ENCODE measurements around the gene PHPT1.
"Not testable (repeated sequence)": the region's sequence is repeated elsewhere in the genome, so short reads cannot be mapped to it uniquely, and the experiment has no call there.

The PHPT1 gene

DNA sequence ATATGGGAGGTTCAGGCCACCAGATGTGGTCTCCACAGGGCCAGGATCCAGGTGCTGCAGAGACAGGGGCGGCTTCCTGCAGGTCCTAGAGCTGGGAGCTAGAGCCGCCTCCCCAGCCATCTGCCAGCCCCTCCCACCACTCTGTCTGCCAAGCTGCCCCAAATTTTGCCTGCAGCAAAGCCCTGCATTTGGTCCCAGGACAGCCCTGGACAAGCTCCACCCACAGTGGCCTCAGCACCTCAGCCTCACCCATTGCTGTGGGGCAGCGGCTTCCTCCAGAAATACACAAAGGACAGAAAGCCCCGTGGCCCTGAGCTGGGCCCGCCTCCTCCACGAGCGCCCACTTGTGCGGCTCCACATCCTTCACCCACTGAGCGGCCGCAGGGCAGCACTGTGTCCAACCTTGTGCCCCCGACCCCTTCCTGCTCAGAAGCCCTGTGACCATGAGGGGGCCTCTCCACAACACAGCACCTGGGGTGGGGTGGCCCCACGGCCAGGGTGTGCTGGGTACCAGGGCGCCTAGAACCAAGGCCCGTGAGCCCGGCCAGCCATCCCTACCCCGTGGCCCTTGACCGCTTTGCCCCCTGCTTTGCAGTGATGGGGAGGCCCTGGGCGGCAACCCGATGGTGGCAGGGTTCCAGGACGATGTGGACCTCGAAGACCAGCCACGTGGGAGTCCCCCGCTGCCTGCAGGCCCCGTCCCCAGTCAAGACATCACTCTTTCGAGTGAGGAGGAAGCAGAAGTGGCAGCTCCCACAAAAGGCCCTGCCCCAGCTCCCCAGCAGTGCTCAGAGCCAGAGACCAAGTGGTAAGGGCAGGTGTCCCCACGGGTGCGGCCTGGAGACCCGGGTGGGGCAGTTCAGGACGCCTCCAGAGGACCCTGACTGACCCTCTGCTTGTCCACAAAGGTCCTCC is 10.6 kb upstream of the PHPT1 start:
- DNase-seq, result no peak
- TF ChIP-seq POLR2A (IDR thresholded peaks at IDR 0.05; ENCODE audit: low read length) (no peak), GATA1 (IDR thresholded peaks at IDR 0.05; ENCODE audit: low read depth, low read length) (no peak)

- TF ChIP-seq POLR2A (IDR thresholded peaks at IDR 0.05; ENCODE audit: low read length), result no peak
- no peak for TF ChIP-seq GATA1 (IDR thresholded peaks at IDR 0.05; ENCODE audit: low read depth, low read length)
- DNase-seq, result no peak
These were observed 9.7 kb upstream of the PHPT1 start for GRCh38 chr9:136839229-136840139.

GRCh38 chr9:136840140-136840876 is 8.9 kb upstream of the PHPT1 start:
- no peak for TF ChIP-seq GATA1 (IDR thresholded peaks at IDR 0.05; ENCODE audit: low read depth, low read length)
- no peak for TF ChIP-seq POLR2A (IDR thresholded peaks at IDR 0.05; ENCODE audit: low read length)
- DNase-seq, result no peak

- DNase-seq, result no peak
- TF ChIP-seq POLR2A (IDR thresholded peaks at IDR 0.05; ENCODE audit: low read length) (no peak), GATA1 (IDR thresholded peaks at IDR 0.05; ENCODE audit: low read depth, low read length) (no peak)
These were observed 8.1 kb upstream of the PHPT1 start for GRCh38 chr9:136840877-136841645.

DNA sequence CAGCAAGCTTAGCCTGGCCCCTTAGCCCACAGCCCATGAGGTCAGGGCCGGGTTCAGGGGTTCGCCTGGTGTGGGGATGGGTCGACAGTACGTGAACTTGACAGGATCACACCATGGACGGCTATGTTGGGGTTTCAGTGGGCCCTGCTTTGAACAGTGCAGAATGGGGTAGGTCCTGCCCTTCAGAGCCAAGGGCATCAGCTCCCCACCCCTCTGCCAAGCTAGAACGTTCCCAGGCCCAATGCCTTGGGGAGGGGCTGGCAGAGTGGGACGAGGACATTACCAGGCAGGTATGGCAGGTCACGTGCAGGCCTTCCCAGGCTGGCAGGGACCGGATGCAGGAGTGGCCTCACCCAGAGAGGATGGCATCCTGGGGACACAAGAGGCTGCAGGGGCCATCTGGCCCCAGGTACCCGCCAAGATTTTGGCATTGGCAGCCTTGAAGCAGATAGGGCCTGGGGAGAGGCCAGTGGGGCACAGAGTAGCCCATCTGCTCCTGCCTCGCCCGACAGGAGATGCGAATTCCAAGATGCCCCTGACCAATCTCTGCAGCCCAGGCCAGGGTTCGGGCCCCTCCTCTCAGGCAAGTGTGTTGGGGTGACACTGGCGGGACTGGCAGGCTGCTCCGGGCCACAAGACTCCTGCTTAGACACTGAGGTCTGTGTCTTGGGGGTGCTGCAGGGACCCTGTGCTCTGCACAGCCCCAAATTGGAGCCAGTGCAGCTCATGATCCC is 7.4 kb upstream of the PHPT1 start:
- not testable (repeated sequence) for DNase-seq

DNA sequence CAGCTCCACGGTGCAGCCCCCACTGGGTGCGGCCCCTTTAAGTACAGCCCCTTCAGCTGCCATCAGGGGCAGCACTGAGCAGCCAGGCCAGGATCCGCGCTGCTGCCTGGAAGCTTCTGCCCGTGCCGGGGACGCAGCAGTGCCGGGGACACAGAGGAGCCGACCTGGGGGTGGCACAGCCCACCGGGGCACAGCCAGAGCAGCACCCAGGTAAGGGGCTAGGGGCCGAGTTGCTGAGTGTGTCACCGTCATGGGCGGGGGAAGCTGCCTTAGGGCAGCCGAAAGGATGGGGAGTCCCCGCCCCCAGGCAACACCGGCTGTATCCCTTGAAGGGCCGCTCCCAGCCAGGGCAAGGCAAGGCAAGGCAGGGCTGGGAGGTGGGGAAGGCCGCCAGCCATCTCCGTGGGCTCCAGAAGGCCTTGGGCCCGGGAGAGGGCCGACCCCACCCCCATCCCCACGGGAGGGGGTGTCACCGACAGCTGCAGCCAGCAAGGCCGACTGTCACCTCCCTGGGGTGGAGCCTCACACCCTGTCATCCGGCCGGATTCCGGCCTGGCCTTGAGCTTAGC is 6.7 kb upstream of the PHPT1 start, which contains the start of gene AJM1:
Gene AJM1, plus strand, starts transcription at position 99 of the 569 bp plus-strand sequence. CDS start 1,937 bp downstream, outside the sequence.
- DNase-seq, result peak; percentile 82 to 89

- not testable (repeated sequence) for DNase-seq
These were observed 5.9 kb upstream of the PHPT1 start for GRCh38 chr9:136843159-136843800.

DNA sequence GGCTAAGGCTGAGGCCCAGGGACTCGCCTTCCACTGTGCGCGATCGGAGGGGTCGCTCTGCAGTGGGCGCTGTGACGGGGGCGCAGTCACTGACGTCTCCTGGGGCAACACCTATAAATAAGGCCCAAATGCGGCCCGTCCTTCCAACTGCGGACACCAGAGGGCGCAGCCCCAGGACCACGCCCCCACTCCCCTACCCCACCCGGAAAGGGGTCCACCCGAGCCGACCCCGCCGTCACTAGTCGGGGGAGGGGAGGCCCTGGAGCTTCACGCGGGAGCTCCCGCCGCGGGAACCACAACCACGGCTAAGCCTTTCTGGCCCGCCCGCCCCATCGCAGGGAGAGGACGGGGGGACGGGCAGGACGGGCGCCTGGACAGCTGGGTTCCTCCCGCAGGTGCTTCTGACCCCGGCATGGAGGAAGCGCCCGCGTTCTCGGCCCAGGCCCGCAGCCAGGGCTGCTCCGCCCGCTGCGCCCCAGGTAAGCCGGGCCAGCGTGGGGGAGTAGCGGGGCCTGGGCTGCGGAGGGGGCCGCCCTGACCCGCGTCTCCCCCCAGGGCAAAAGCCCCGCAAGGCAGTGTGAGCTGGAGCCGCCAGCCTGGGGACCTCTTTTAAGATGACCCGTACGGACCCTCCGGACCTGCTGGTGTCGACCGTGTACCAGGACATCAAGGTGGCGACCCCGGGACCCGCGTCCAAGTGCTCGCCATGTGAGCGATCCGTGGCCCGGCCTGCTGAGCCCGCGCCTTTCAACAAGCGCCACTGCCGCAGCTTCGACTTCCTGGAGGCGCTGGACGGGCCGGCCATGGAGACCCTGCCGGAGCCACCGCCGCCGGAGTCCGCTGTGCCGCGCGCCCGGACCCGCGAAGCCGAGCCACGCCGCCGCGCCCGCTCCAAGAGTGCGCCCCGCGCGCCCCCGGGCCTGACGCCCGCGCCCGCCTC is 5.1 kb upstream of the PHPT1 start:
- peak; percentile 56 to 71 for DNase-seq

GRCh38 chr9:136844761-136845464 is 4.3 kb upstream of the PHPT1 start:
- DNase-seq, result no peak
- TF ChIP-seq POLR2A (IDR thresholded peaks at IDR 0.05; ENCODE audit: low read length) (no peak), GATA1 (IDR thresholded peaks at IDR 0.05; ENCODE audit: low read depth, low read length) (no peak)

- TF ChIP-seq POLR2A (IDR thresholded peaks at IDR 0.05; ENCODE audit: low read length) (no peak), GATA1 (IDR thresholded peaks at IDR 0.05; ENCODE audit: low read depth, low read length) (no peak)
- DNase-seq, result no peak
These were observed 3.5 kb upstream of the PHPT1 start for GRCh38 chr9:136845465-136846260.
